MM.1S (cell line): ENCODE measurements around the gene TBL1Y.

Source experiments
- CTCF ChIP-seq: fragments of 300-600 bp; sonication (generic); IDR thresholded peaks from 2 replicates; pipeline ENCODE4 v1.5.1; 2016; ENCODE audit warnings: antibody characterized with exemption, low read length, mixed read lengths
- EZH2phosphoT487 ChIP-seq: fragments of 300-600 bp; sonication (generic); IDR thresholded peaks from 2 replicates; pipeline ENCODE4 v1.6.1; 2018; ENCODE audit warnings: antibody characterized with exemption, low read length

GRCh38 chrY:7008578-7009355, 98.3 kb downstream of the TBL1Y start:
- TF ChIP-seq CTCF (no peak), EZH2phosphoT487 (no peak)
